ENCODE measurements around the gene NUP42. TPM values are rescaled to one million over a fixed set of nuclear protein-coding genes. Genes with fewer than 3 reads are reported as not detected.

The NUP42 gene
- total RNA-seq, 1 donor from 2014 or later: 38.4 TPM

DNA sequence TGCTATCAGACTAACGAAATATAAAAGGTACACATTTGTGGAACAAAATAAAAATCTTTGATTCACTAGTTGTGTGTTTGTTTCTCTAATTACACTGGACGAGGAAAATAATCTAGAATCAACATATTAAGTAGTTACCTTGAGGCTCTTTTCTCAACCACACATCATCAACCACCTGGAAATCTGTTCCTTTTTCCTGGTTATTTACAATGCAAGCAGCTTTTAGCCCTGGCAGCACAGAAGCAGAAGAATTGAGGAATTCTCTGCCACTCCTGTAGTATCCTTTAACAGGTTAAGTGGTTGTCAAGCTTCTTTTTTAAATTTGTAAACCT is 23.7 kb downstream of the NUP42 start:
- H3K36me3 Mint-ChIP-seq: peaks cover 13% of the 10 kb centered on the region
- no peak for DNase-seq (ENCODE audit: extremely low spot score, unreplicated experiment)
- no peak overlapping the region for H3K27ac Mint-ChIP-seq
- H3K4me3 Mint-ChIP-seq: peak overlapping the region; percentile 74
- no peaks in the 10 kb centered on the region for H3K9me3 Mint-ChIP-seq
- no peaks in the 10 kb centered on the region for H3K4me1 Mint-ChIP-seq (ENCODE audit: unreplicated experiment)
- peaks cover 5% of the 10 kb centered on the region for H3K27me3 Mint-ChIP-seq
- TF ChIP-seq, protein P1, sequence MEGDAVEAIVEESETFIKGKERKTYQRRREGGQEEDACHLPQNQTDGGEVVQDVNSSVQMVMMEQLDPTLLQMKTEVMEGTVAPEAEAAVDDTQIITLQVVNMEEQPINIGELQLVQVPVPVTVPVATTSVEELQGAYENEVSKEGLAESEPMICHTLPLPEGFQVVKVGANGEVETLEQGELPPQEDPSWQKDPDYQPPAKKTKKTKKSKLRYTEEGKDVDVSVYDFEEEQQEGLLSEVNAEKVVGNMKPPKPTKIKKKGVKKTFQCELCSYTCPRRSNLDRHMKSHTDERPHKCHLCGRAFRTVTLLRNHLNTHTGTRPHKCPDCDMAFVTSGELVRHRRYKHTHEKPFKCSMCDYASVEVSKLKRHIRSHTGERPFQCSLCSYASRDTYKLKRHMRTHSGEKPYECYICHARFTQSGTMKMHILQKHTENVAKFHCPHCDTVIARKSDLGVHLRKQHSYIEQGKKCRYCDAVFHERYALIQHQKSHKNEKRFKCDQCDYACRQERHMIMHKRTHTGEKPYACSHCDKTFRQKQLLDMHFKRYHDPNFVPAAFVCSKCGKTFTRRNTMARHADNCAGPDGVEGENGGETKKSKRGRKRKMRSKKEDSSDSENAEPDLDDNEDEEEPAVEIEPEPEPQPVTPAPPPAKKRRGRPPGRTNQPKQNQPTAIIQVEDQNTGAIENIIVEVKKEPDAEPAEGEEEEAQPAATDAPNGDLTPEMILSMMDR (conservative IDR thresholded peaks at IDR 0.05): no peak

DNA sequence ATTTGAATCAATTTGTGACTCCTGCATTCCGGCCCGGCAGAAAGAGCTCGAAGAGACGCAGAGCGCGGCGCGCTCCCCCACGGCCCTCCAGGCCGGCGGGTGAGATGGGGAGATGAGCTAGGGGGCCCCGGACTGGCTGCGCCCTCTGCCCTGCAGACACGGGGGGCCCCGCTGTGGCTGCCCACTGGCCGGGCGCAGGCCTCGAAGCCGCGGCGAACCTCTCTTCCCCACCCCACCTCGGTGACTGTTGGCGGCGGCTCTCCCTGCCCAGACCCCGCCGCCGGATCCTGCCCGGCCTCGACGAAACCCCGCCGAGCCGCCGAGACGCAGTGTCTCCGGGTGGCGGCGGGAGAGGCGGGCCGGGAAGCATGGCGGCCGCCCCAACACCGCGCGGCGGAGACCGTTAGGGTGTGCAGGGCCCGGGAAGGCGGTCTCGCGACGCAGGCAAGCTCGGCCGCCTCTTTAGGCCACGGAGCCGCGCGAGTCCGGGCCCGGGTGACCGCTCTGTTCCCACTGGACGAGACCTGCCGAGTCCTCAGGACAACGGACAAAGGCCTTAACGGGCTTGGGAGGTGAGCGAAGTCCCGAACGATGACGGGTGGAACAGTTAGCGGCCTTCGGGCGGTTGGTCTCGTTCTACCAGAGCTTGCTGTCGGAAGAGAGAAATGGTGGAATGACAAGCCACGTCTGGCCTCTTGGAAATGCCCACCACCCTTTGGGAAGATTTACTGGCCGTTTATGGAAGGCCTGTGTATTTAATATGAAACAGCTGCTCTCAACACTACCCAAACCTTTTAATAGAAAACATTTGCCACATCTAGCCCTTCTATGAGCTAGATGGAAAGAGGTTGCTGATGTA is 24.3 kb downstream of the NUP42 start:
- Mint-ChIP-seq H3K27me3 (peaks cover 5% of the 10 kb centered on the region), H3K9me3 (no peaks in the 10 kb centered on the region), H3K27ac (peak overlapping the region; percentile 20), H3K4me3 (peak overlapping the region; percentile 74), H3K4me1 (ENCODE audit: unreplicated experiment) (no peaks in the 10 kb centered on the region), H3K36me3 (peaks cover 12% of the 10 kb centered on the region)
- TF ChIP-seq, protein P1 (conservative IDR thresholded peaks at IDR 0.05): no peak
- DNase-seq (ENCODE audit: extremely low spot score, unreplicated experiment): no peak

DNA sequence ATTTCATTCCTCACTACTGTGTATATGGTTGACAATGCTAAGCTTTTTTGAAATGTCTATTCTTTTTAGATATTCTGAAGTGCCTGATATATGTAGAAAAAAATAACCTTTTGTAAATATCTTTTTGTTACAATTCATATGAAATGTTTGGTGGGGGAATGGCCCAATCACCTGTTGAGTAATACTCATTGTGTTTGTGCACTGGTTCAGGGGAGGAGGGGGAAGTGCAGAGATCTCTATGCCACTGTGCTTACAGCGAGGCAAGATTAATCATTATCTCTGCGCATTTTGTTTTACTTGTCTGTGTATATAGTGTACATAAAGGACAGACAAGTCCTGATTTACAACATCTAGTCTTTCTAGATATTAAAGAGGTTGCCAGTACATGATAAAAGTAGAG is 25.2 kb downstream of the NUP42 start:
- Mint-ChIP-seq H3K27ac (peak overlapping the region; percentile 20), H3K27me3 (peaks cover 5% of the 10 kb centered on the region), H3K4me1 (ENCODE audit: unreplicated experiment) (peaks cover 7% of the 10 kb centered on the region), H3K36me3 (peaks cover 10% of the 10 kb centered on the region), H3K9me3 (no peaks in the 10 kb centered on the region), H3K4me3 (peak overlapping the region; percentile 29)
- TF ChIP-seq, protein P1 (conservative IDR thresholded peaks at IDR 0.05): no peak
- no peak for DNase-seq (ENCODE audit: extremely low spot score, unreplicated experiment)

- Mint-ChIP-seq H3K9me3 (no peaks in the 10 kb centered on the region), H3K27ac (no peak overlapping the region), H3K4me1 (ENCODE audit: unreplicated experiment) (peaks cover 16% of the 10 kb centered on the region), H3K27me3 (peaks cover 5% of the 10 kb centered on the region), H3K4me3 (no peak overlapping the region), H3K36me3 (peaks cover 10% of the 10 kb centered on the region)
- DNase-seq (ENCODE audit: extremely low spot score, unreplicated experiment): no peak
- TF ChIP-seq, protein P1 (conservative IDR thresholded peaks at IDR 0.05): no peak
Observed at GRCh38 chr7:23207884-23208283, 26.0 kb downstream of the NUP42 start.

- no peak overlapping the region for H3K4me3 Mint-ChIP-seq
- DNase-seq (ENCODE audit: extremely low spot score, unreplicated experiment): no peak
- peaks cover 7% of the 10 kb centered on the region for H3K36me3 Mint-ChIP-seq
- no peak overlapping the region for H3K27ac Mint-ChIP-seq
- TF ChIP-seq, protein P1 (conservative IDR thresholded peaks at IDR 0.05): no peak
- peaks cover 16% of the 10 kb centered on the region for H3K4me1 Mint-ChIP-seq (ENCODE audit: unreplicated experiment)
- peaks cover 5% of the 10 kb centered on the region for H3K27me3 Mint-ChIP-seq
- H3K9me3 Mint-ChIP-seq: no peaks in the 10 kb centered on the region
Observed at GRCh38 chr7:23208316-23208715, 26.5 kb downstream of the NUP42 start.

All from type B pancreatic cell (in vitro differentiated cells).